ENCODE data around the gene EXOC4.
"Not testable (repeated sequence)": the region's sequence is repeated elsewhere in the genome, so short reads cannot be mapped to it uniquely, and the experiment has no call there.

EXOC4 gene

GRCh38 chr7:134073276-134073675, 820.4 kb downstream of the EXOC4 start:
- in situ Hi-C loops (cut with HindIII; ENCODE audit: low sequenced_read_pairs): no loop called here
- H3K4me3 ChIP-seq (ENCODE audit: low read depth, low read length): no peak overlapping the region
- DNase-seq (ENCODE audit: low read depth): no peak
- TF ChIP-seq CTCF (IDR thresholded peaks at IDR 0.05; ENCODE audit: low read depth, low read length, missing control alignments): no peak

GRCh38 chr7:134075799-134076198, 822.9 kb downstream of the EXOC4 start:
- H3K4me3 ChIP-seq (ENCODE audit: low read depth, low read length): no peak overlapping the region
- in situ Hi-C loops (cut with HindIII; ENCODE audit: low sequenced_read_pairs): no loop called here
- DNase-seq (ENCODE audit: low read depth): no peak
- no peak for TF ChIP-seq CTCF (IDR thresholded peaks at IDR 0.05; ENCODE audit: low read depth, low read length, missing control alignments)

GRCh38 chr7:134077560-134077959, 824.7 kb downstream of the EXOC4 start:
- in situ Hi-C loops (cut with HindIII; ENCODE audit: low sequenced_read_pairs); H3K4me3 ChIP-seq (ENCODE audit: low read depth, low read length); DNase-seq (ENCODE audit: low read depth): not testable (repeated sequence)

- no peak for DNase-seq (ENCODE audit: low read depth)
- in situ Hi-C loops (cut with HindIII; ENCODE audit: low sequenced_read_pairs): no loop called here
- no peak for TF ChIP-seq CTCF (IDR thresholded peaks at IDR 0.05; ENCODE audit: low read depth, low read length, missing control alignments)
- H3K4me3 ChIP-seq (ENCODE audit: low read depth, low read length): no peak overlapping the region
These were observed 826.1 kb downstream of the EXOC4 start for GRCh38 chr7:134078991-134079390.

- no peak for TF ChIP-seq CTCF (IDR thresholded peaks at IDR 0.05; ENCODE audit: low read depth, low read length, missing control alignments)
- H3K4me3 ChIP-seq (ENCODE audit: low read depth, low read length): no peak overlapping the region
- no peak for DNase-seq (ENCODE audit: low read depth)
- in situ Hi-C loops (cut with HindIII; ENCODE audit: low sequenced_read_pairs): no loop called here
These were observed 828.8 kb downstream of the EXOC4 start for GRCh38 chr7:134081695-134082094.

GRCh38 chr7:134083766-134084487, 831.0 kb downstream of the EXOC4 start:
- DNase-seq (ENCODE audit: low read depth): no peak
- no peak overlapping the region for H3K4me3 ChIP-seq (ENCODE audit: low read depth, low read length)
- in situ Hi-C loops (cut with HindIII; ENCODE audit: low sequenced_read_pairs): no loop called here
- TF ChIP-seq CTCF (IDR thresholded peaks at IDR 0.05; ENCODE audit: low read depth, low read length, missing control alignments): no peak

GRCh38 chr7:134084488-134085144, 831.7 kb downstream of the EXOC4 start:
- H3K4me3 ChIP-seq (ENCODE audit: low read depth, low read length): no peak overlapping the region
- no peak for DNase-seq (ENCODE audit: low read depth)
- no peak for TF ChIP-seq CTCF (IDR thresholded peaks at IDR 0.05; ENCODE audit: low read depth, low read length, missing control alignments)
- in situ Hi-C loops (cut with HindIII; ENCODE audit: low sequenced_read_pairs): no loop called here

Data from astrocyte of the cerebellum (primary cell).